NCI-H1092 treated with DMSO at 0.1 percent for 48 hours (cell line): Measurements from ENCODE around the gene CCDC24.

Experiments
- DNase-seq: peaks from one replicate; lab custom pipeline; 2025; lab: John Stamatoyannopoulos, UW

CCDC24 gene

DNA sequence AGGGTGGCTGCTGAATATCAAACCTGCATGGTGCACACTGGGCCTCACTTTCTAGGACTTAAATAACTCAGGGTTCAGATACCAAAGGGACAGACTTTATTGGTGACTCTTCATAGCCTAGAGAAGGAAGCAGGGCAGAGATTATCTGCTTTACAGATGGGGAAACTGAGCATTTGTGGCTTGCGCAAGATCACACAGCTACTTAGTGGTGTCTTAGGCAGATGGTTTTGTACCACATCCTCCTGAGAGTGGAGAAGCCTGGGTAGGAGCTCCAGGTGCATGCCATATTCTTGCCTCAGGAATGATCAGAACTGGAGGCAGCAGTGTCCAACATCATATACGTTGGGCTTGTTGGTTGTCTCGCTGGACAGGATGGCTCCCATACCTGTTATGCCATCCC, 28.4 kb upstream of the CCDC24 start:
- no peak for DNase-seq

DNA sequence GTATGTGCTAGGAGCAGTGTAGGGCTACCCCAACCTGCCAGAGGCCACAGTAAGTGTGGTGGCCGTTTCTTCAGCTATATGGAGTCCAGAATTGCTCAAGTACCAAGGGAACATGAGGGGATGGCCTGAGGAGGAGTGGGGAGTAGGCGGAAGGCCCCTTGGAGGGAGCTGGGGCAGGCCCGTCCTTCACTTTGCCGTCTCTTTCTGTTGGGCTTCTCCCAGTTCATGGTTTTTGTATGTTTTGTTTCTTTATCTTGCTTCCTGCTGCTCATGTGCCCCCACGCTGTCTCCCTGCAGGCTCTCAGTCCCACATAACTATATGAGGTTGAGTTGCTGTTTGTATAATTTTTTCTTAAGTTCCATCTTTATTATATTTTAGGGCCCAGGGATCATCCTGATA, 27.5 kb upstream of the CCDC24 start:
- DNase-seq, result no peak

DNA sequence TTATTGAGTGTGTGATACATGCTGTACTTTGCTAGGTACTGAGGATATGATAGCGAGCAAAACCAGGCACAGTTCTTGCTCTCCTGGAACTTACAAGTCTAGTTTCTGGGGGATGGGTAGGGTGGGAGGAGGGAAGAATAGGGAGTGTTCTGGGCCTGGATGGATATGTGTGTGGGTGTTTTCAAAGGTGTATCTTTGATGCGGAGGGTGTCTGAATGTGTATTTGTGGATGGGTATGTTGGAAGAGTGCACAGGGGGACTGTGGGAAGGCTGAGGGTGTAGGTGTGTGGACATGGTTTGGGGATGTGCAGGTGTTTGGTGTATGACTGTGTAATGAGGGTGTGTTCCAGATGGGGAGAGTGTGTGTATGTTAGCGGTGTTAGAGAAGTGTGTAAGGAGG, 26.1 kb upstream of the CCDC24 start:
- DNase-seq, result no peak

DNA sequence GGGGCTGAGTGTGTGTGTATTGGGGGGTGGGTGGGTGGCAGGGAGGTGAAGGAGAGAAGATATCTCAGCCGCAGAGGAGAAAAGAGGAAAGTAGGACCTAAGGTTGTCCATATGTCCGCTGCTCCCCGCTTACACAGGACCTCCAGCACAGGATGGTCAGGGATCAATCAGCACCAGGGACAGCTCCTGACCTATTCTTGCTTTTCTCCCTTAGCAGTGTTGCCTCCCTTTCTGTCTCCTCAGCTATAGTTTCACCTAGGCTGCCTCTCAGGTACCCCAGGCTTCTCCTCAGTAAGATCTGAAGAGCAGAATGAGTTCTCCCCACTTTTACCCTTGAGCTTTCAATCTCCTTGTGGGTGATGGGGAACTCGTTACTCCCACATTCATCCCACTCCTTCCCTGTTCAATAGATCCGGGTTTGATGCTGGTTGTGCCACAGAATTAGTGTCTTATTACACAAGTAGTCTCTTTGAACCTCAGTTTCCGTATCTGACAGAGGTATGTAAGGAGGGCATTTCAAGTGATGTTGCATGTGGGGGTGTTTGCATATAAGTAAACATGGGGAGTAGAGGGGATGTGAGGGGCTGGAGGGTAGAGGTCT, 23.0 kb upstream of the CCDC24 start:
- no peak for DNase-seq

- no peak for DNase-seq
These were observed 22.0 kb upstream of the CCDC24 start for GRCh38 chr1:43969416-43969745.

GRCh38 chr1:43969746-43970466, 21.5 kb upstream of the CCDC24 start, which contains the start of gene DPH2:
DPH2 (plus strand) TSS chr1:43970010; CDS start chr1:43970176, 166 bp downstream.
- peak; percentile 98 for DNase-seq

- no peak for DNase-seq
These were observed 20.9 kb upstream of the CCDC24 start for GRCh38 chr1:43970502-43970901.

- DNase-seq, result no peak
These were observed 20.5 kb upstream of the CCDC24 start for GRCh38 chr1:43970911-43971310.

- DNase-seq, result no peak
These were observed 19.9 kb upstream of the CCDC24 start for GRCh38 chr1:43971336-43971980.

GRCh38 chr1:43973981-43974442, 17.4 kb upstream of the CCDC24 start:
- no peak for DNase-seq

GRCh38 chr1:43974443-43975248, 16.8 kb upstream of the CCDC24 start, which contains the start of gene ATP6V0B:
ATP6V0B (plus strand) TSS chr1:43974960; CDS start chr1:43975041, 81 bp downstream.
- peak; percentile 97 for DNase-seq

- peak; percentile 43 for DNase-seq
These were observed 16.0 kb upstream of the CCDC24 start for GRCh38 chr1:43975249-43975961.

DNA sequence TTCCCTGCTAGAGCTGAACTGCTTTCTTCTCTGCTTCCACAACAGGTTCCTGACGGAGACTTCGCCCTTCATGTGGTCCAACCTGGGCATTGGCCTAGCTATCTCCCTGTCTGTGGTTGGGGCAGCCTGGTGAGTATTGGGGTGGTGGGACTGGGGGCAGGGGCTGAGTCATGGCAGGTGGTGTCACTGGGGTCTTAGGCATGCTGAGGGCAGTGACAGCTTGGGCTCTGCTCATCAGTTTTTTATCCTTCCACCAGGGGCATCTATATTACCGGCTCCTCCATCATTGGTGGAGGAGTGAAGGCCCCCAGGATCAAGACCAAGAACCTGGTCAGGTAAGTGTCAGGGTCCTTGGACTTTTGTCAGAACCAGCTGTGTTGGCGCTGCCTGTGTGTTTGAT, 15.4 kb upstream of the CCDC24 start:
- no peak for DNase-seq

DNA sequence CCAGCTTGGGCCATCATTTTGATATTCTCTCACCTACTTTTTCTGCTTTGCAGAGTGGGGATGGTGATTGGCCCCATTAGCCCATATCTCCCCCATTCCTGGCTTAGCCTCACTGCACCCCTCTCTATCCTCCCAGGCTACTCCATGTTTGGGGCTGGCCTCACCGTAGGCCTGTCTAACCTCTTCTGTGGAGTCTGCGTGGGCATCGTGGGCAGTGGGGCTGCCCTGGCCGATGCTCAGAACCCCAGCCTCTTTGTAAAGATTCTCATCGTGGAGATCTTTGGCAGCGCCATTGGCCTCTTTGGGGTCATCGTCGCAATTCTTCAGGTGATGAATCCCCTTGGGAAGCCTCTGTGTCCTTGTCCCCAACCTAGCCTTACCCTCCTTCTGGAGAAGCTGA, 14.5 kb upstream of the CCDC24 start:
- DNase-seq, result no peak

GRCh38 chr1:43977376-43978263, 13.8 kb upstream of the CCDC24 start:
- no peak for DNase-seq

DNA sequence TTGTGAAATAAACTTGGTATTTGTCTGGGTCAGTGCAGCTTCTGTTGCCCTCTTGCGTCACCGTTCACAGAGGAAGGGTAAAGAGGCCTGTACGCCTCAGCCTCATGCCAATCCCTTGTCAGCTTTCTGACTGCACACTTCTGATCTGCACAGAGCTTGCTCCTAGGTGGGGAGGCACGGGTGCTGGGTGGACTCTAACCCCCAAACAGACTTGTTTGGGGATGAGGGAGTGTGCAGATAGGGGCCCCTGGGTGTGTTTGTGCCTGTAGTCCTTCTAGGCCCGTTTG, 13.2 kb upstream of the CCDC24 start:
- no peak for DNase-seq

GRCh38 chr1:43978551-43979260, 12.7 kb upstream of the CCDC24 start, which contains the start of gene B4GALT2:
B4GALT2 (plus strand) TSS chr1:43979210; CDS start chr1:43981161, 1,951 bp downstream.
- peak; percentile 54 for DNase-seq

GRCh38 chr1:43979261-43979527, 12.2 kb upstream of the CCDC24 start:
- DNase-seq, result no peak

- DNase-seq, result peak; percentile 46
These were observed 11.7 kb upstream of the CCDC24 start for GRCh38 chr1:43979528-43980254.
